ENCODE results near the gene PARVA.

- no peak for TF ChIP-seq TAF1 (IDR thresholded peaks at IDR 0.05; ENCODE audit: borderline replicate concordance, insufficient read depth, low read length)
- TF ChIP-seq POLR2AphosphoS5 (IDR thresholded peaks at IDR 0.05; ENCODE audit: low read depth, low read length) = no peak
- no peak for TF ChIP-seq REST (IDR thresholded peaks at IDR 0.05; ENCODE audit: insufficient read depth in 1 of 2, low read depth in 2 of 2, low read length in 2 of 2)
Observed at GRCh38 chr11:12445001-12445400, 67.6 kb downstream of the PARVA start.
